Measurements from ENCODE around the gene IGFBP2.
A peak's percentile ranks its signal among the peaks of the same experiment; 100 is the strongest.

IGFBP2 gene

DNA sequence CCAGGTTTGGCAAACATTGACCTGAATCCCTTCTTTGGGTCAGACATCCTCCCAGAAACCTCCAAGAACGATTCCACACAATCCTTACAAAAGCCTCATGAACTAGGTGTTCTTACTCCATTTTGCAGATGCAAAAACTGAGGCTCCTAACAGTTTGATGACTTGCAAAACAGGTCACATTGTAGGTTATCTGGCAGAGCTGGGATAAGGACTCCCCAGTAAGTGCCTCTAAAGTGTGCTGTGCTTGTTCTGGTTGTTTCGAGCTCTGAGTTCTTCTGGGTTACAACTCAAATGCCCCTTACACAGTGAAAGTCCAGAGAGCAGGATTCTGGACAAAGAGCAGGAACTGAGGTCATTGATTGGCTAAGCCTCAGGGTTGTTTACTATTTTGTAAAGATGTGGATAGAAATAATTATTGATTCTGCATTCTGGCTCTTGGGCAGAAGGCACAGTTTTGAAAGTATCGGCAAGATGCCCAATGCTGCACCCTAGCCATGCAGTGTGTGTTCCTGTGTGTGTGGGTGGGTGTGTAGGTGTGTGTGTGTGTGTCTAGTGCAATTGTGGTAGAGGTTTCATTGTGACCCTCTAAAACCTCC is 17.0 kb upstream of the IGFBP2 start:
- DNase-seq, result no peak

DNA sequence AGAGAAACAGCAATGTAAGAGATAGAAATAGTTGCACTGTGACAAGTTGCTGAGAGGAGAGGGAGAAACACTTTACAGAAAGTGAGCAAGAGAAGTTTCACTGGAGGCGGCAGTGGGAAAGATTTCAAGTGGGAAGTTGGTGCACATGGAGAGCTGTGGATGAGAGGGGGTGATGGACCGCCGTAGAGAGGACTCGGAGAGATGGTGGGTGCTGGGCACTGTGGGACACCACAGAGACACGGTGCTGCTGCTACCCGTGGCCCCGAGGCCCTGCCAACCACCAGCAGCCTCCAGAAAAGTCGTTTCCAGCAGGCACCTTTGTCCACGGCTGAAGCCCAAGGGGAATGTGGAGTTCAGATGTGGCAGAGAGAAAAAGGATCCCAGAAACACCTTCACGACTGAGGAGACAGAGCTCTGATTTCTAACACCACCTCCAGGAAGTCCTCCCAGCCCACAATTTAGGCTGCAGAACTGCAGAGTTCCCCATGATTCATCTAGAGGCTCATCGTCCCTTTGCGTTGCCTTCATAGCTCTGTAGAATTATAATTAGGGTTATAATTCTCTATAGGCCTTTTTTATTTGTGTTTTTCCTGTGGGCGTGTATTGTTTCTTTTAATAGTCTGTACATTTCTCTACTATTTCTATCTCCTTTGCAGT is 15.9 kb upstream of the IGFBP2 start:
- DNase-seq, result no peak

- DNase-seq, result no peak
These were observed 14.4 kb upstream of the IGFBP2 start for GRCh38 chr2:216618785-216619184.

GRCh38 chr2:216619411-216620393 is 13.5 kb upstream of the IGFBP2 start:
- no peak for DNase-seq

- DNase-seq, result no peak
These were observed 12.4 kb upstream of the IGFBP2 start for GRCh38 chr2:216620786-216621185.

DNA sequence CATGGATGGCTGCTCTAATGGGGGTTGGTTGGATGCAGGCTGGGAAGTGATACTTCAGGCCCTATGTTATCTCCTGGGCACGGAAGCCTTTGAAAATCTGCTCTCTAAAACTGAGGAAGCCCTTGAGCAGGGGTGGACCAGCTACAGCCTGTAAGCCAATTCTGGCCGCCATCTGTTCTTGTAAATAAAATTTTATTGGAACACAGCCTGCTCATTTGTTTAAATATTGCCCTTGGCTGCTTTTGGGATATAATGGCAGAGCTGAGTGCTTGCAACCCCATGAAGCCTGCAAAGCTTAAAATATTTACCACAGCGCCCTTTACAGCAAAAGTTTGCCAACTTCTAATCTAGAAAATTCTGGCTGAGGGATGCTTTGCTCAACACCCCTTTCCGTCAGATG is 11.9 kb upstream of the IGFBP2 start:
- DNase-seq, result no peak

- DNase-seq, result no peak
These were observed 10.7 kb upstream of the IGFBP2 start for GRCh38 chr2:216622526-216622925.

DNA sequence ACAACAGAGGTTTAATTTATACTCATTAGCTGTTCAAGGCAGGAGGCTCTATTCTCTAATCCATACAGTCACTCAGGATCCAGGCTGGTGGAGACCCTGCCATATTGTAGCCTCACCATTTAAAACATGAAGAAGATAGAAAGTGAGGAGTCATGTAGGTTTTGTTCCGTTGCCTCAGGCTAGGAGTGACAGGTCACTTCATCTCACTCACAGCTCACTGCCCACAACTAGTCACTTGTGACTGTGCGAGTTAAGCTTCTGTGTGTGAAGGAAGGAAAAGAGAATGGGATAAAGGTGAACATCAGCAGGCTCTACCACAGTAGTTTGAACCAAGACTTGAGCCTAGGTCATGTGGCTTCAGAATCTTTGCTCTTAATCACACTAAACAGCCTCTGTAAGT is 9.0 kb upstream of the IGFBP2 start:
- no peak for DNase-seq

- no peak for DNase-seq
These were observed 6.9 kb upstream of the IGFBP2 start for GRCh38 chr2:216626168-216626874.

GRCh38 chr2:216626875-216627245 is 6.4 kb upstream of the IGFBP2 start:
- DNase-seq, result no peak

DNA sequence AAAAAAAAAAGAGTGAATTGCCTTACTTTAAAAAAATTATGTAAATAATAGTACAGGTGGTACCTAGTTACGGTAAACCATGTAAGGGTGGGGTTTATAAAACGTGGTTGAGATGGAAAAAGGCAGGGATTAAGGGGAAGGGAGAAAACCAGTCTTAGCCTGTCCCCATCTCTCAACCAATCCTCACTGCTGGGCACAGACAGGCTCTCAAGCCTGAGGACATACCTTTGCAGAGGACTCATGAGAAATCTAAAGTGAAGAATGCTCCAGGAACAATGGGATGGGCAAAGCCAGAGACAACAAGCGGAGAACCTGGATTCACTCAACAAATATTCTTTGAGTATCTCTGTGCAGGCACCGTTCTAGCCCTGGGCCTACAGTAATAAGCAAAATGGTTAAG is 3.4 kb upstream of the IGFBP2 start:
- no peak for DNase-seq

- no peak for DNase-seq
These were observed 771 bp upstream of the IGFBP2 start for GRCh38 chr2:216632346-216632951.

GRCh38 chr2:216633616-216634369 is 573 bp downstream of the IGFBP2 start:
- DNase-seq, result peak; percentile 26

GRCh38 chr2:216634370-216635148 is 1.3 kb downstream of the IGFBP2 start:
- DNase-seq, result no peak

GRCh38 chr2:216635171-216635570 is 2.0 kb downstream of the IGFBP2 start:
- no peak for DNase-seq

DNA sequence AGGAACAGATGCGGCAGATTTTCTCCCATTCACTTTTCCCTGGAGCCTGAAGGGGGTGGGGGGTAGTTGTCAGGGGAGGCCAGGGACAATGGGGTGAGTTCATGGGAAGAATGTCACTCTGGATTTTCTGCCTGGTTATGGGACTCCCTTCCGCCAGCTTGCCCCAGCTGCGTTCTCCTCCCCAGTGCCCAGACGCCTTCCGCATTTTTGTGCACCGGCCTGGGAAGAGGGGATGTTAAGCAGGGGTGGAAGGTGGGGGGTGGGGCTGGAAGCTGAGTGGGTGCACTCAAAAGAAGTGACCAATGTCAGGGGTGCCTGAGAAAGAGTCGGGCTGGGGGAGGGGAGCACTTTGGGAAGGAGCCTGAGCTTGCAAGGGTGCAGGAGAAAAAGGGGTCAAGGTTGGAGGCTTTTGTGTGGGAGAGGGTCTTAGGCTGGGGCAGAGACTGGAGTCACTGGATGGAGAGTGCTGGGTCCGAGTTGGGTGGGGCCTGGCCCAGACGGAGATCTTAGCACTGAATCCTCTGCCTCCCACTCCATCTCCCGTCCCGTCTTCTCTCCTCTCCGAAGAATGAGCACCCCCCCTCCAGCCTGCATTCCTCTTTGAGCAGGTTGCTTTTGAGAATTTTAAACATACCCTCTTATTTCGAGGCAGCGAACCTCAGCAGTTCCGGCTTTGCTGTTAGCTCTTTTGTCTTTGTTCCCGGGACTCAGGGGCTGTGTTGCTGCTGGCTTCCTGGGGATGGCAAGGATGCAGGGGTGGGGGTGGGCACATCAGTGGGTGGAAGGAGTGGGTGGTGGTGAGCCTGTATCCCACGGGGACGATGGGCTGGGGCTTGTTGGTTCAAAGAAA is 2.7 kb downstream of the IGFBP2 start:
- no peak for DNase-seq

DNA sequence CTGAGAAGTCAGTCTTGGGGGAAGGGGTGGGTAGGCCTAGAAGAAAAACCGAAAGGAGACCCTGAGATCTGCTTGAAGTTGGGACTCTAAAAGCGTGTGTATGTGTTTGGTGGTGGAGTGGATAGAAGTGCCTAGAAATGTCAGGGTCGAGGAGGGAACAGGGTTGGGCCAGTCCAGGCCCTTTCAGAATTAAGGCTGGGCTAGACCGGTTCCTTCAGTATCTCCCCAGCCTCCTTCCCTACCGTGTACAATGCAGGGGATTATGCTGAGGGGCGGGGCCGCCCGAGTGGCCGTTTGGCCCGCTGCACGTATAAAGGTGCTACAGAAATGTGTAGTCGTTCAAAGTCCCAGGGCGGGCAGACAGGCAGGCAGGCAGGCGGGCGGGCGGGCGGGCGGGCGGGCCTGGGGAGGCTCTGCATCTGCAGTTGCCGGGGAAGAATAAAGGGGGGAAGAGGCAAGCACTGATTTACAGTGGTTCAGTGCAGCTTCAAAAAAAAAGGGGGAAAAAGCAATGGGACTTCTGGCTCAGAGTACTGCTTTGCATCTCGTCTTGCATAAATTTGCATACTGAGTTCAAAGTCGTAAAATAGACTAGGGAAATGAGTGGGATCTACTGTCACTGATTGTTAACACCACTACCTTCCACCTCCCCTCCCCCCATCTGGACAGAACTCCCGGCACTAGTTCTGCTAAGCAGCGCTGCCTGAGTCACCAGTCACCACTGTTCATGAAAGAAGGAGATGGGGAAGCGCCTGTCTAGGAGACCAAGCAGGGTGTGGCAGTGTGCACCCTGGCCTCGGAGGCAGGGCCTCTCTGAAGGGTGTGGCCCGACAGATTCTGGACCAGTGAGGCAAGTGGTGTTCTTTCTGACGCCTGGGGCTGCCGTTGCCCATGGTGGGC is 3.6 kb downstream of the IGFBP2 start:
- DNase-seq, result no peak

GRCh38 chr2:216637472-216637871 is 4.3 kb downstream of the IGFBP2 start:
- no peak for DNase-seq
